HG03139 (cell line): ENCODE results near the gene GPR25.

Experiments used
- ATAC-seq: cut with Tn5 transposase; IDR thresholded peaks from one replicate; pipeline ENCODE4 v1.9.1; 2021; ENCODE audit not compliant: unreplicated experiment

The GPR25 gene

GRCh38 chr1:200872446-200873115 is at the start of gene GPR25:
Gene GPR25, plus strand, starts transcription at chr1:200872981. Its CDS starts 57 bp downstream, at chr1:200873038.
- ATAC-seq = no peak

GRCh38 chr1:200831091-200831490 is 41.7 kb upstream of the GPR25 start:
- no peak for ATAC-seq

GRCh38 chr1:200834383-200834782 is 38.4 kb upstream of the GPR25 start:
- ATAC-seq = no peak

- no peak for ATAC-seq
Measured at GRCh38 chr1:200836213-200836612, 36.6 kb upstream of the GPR25 start.

GRCh38 chr1:200837931-200838571 is 34.7 kb upstream of the GPR25 start:
- ATAC-seq = no peak

- no peak for ATAC-seq
Measured at GRCh38 chr1:200838676-200839445, 33.9 kb upstream of the GPR25 start.

- no peak for ATAC-seq
Measured at GRCh38 chr1:200845360-200845759, 27.4 kb upstream of the GPR25 start.

- no peak for ATAC-seq
Measured at GRCh38 chr1:200846398-200846797, 26.4 kb upstream of the GPR25 start.

- ATAC-seq = no peak
Measured at GRCh38 chr1:200849430-200849829, 23.4 kb upstream of the GPR25 start.

- ATAC-seq = no peak
Measured at GRCh38 chr1:200850554-200850953, 22.2 kb upstream of the GPR25 start.

- ATAC-seq = no peak
Measured at GRCh38 chr1:200856716-200857357, 15.9 kb upstream of the GPR25 start.

- ATAC-seq = no peak
Measured at GRCh38 chr1:200857804-200858203, 15.0 kb upstream of the GPR25 start.

- no peak for ATAC-seq
Measured at GRCh38 chr1:200861937-200862647, 10.7 kb upstream of the GPR25 start.

- ATAC-seq = no peak
Measured at GRCh38 chr1:200862713-200863415, 9.9 kb upstream of the GPR25 start.

GRCh38 chr1:200866116-200866515 is 6.7 kb upstream of the GPR25 start:
- ATAC-seq = no peak

GRCh38 chr1:200866521-200866920 is 6.3 kb upstream of the GPR25 start:
- peak; percentile 80 for ATAC-seq

- no peak for ATAC-seq
Measured at GRCh38 chr1:200867018-200867811, 5.6 kb upstream of the GPR25 start.

- ATAC-seq = no peak
Measured at GRCh38 chr1:200869376-200869752, 3.4 kb upstream of the GPR25 start.

- peak; percentile 42 for ATAC-seq
Measured at GRCh38 chr1:200869753-200870391, 2.9 kb upstream of the GPR25 start.
